Naive thymus-derived CD4-positive, alpha-beta T cell (primary cell): ENCODE data around the gene PDE8B. TPM values are rescaled to one million over a fixed set of nuclear protein-coding genes. Genes with fewer than 3 reads are reported as not detected.

Experiments
- ATAC-seq: fragments of 150-1000 bp; cut with Tn5 transposase; 2 replicates; pipeline ENCODE4 v1.10.0; 2021; ENCODE audit warnings: mild to moderate bottlenecking, moderate library complexity
- CTCF ChIA-PET: fragments of 350-600 bp; sonication (Branson Sonifier 250); formaldehyde crosslinking; loops from one replicate; lab custom pipeline; 2021; ENCODE audit warnings: antibody characterized with exemption; lab: Charles Lee
- POLR2A ChIA-PET: fragments of 350-600 bp; sonication (Branson Sonifier 250); formaldehyde crosslinking; loops from one replicate; lab custom pipeline; 2021; ENCODE audit warnings: antibody characterized with exemption, inconsistent platforms; lab: Charles Lee
- DNase-seq, 9 donors: peaks; one replicate each; pipeline versions ENCODE4 v3.0.0 to v3.0.0-alpha.2; 2020 to 2022; ENCODE audit warnings: mixed read lengths in 1 of 9
- H3K27ac ChIP-seq: one replicate; pipeline ENCODE4 v1.7.0; 2013; ENCODE audit warnings: mild to moderate bottlenecking, low read depth, low read length, moderate library complexity
- H3K27me3 ChIP-seq, 2 donors: one replicate each; pipeline ENCODE4 v1.7.0; 2013; ENCODE audit warnings: low read length in 2 of 2, mild to moderate bottlenecking in 2 of 2, moderate library complexity in 2 of 2; ENCODE audit not compliant: control insufficient read depth in 2 of 2, insufficient read depth in 2 of 2
- H3K36me3 ChIP-seq, 3 experiments: 1 replicate in 2 of 3; 2 replicates in 1 of 3; pipeline ENCODE4 v1.7.0; 2013; ENCODE audit warnings: low read length in 3 of 3, mild to moderate bottlenecking in 3 of 3, moderate library complexity in 1 of 3; ENCODE audit not compliant: insufficient read depth in 3 of 3, control insufficient read depth in 2 of 3
- H3K4me1 ChIP-seq, 2 donors: one replicate each; pipeline ENCODE4 v1.7.0; 2013; ENCODE audit warnings: low read length in 2 of 2, mild to moderate bottlenecking in 2 of 2, moderate library complexity in 1 of 2; ENCODE audit not compliant: control insufficient read depth in 2 of 2, insufficient read depth in 2 of 2
- H3K4me3 ChIP-seq: 2 replicates; pipeline ENCODE4 v1.7.0; 2013; ENCODE audit warnings: mild to moderate bottlenecking, low read length
- H3K9me3 ChIP-seq, 3 experiments: 1 replicate in 2 of 3; 2 replicates in 1 of 3; pipeline ENCODE4 v1.7.0; 2013; ENCODE audit warnings: low read length in 3 of 3; ENCODE audit not compliant: control insufficient read depth in 2 of 3
- H3K27ac Mint-ChIP-seq, 9 donors: one replicate each; pipeline ENCODE4 v1.8.0; 2020 to 2022; ENCODE audit warnings: mixed read lengths in 9 of 9, mild to moderate bottlenecking in 8 of 9, moderate library complexity in 5 of 9, inconsistent platforms in 2 of 9
- H3K27me3 Mint-ChIP-seq, 5 donors: one replicate each; pipeline ENCODE4 v1.8.0; 2021 to 2022; ENCODE audit warnings: mixed read lengths in 5 of 5, mild to moderate bottlenecking in 1 of 5
- H3K36me3 Mint-ChIP-seq, 5 donors: one replicate each; pipeline ENCODE4 v1.8.0; 2020 to 2022; ENCODE audit warnings: mixed read lengths in 5 of 5, mild to moderate bottlenecking in 3 of 5, inconsistent platforms in 1 of 5
- H3K4me1 Mint-ChIP-seq, 7 donors: one replicate each; pipeline ENCODE4 v1.8.0; 2020 to 2022; ENCODE audit warnings: mixed read lengths in 7 of 7, mild to moderate bottlenecking in 3 of 7, inconsistent platforms in 1 of 7
- H3K4me3 Mint-ChIP-seq, 10 donors: one replicate each; pipeline ENCODE4 v1.8.0; 2020 to 2022; ENCODE audit warnings: mild to moderate bottlenecking in 10 of 10, mixed read lengths in 10 of 10, moderate library complexity in 6 of 10, inconsistent platforms in 2 of 10
- H3K9me3 Mint-ChIP-seq, 11 donors: one replicate each; pipeline ENCODE4 v1.8.0; 2020 to 2022; ENCODE audit warnings: mixed read lengths in 11 of 11, mild to moderate bottlenecking in 4 of 11, inconsistent platforms in 1 of 11, moderate library complexity in 1 of 11
- intact Hi-C, 2 donors: fragments of 100-400 bp; cut with micrococcal nuclease; formaldehyde crosslinking; loops; one replicate each; pipeline ENCODE4 v1.15.1; 2023
- polyA plus RNA-seq, 2 donors: library from polyadenylated mRNA; unstranded; fragments of 300-500 nt; fragmentation: Illumina TruSeq; gene quantifications; one replicate each; pipeline ENCODE4 v1.2.3, GENCODE V29; 2021
- total RNA-seq, 6 experiments: library from RNA in 5 of 6; stranded (reverse) in 5 of 6; gene quantifications; 1 replicate in 5 of 6; 2 replicates in 1 of 6; pipeline ENCODE4 v1.2.3 and lab custom pipeline; 2021 to 2026

PDE8B gene
- total and polyA plus RNA-seq, 7 experiments from 2014 or later: 0.02 to 1.2 TPM; not detected in 5

DNA sequence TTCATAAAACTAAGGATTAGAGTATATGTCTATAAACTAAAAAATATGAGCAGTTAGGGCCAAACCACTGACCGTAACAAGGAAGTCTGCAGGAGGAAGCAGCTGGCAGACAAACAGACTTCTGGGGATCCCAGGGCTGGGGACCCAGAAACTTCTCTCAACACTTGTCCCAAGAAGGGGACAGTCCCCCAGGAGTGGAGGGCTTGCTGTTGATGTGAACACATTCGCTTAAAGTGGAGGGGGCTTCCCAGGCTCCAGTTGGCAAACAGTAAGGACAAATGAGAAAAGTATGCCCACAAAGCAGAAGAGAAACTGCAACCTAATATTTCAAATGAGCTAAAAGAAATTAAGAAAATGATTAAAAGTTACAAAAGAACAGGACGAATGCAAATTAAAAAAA, 83.7 kb downstream of the PDE8B start:
- intact Hi-C loops: no loop called here
- no peak overlapping the region for H3K27ac Mint-ChIP-seq
- H3K36me3 ChIP-seq: no peaks in the 10 kb centered on the region
- no peaks in the 10 kb centered on the region for H3K4me1 ChIP-seq
- ATAC-seq: no peak
- ChIA-PET CTCF (interaction anchor here (0.7 kb wide), 1 partner anchor 42 kb away, joined by 3 read pairs; no protein-coding TSS in a partner anchor), POLR2A (no interaction called here)
- no peaks in the 10 kb centered on the region for H3K9me3 ChIP-seq
- H3K9me3 Mint-ChIP-seq: peaks cover 0 to 6% (median 0%) of the 10 kb centered on the region in 11 donors
- H3K36me3 Mint-ChIP-seq: no peaks in the 10 kb centered on the region
- H3K27ac ChIP-seq: no peak overlapping the region
- peaks cover 10 to 29% (median 18%) of the 10 kb centered on the region in 5 donors for H3K27me3 Mint-ChIP-seq
- no peaks in the 10 kb centered on the region for H3K27me3 ChIP-seq
- H3K4me3 Mint-ChIP-seq: no peak overlapping the region
- H3K4me1 Mint-ChIP-seq: peaks cover 0 to 2% (median 0%) of the 10 kb centered on the region in 7 donors
- no peak overlapping the region for H3K4me3 ChIP-seq
- DNase-seq: no peak

- Mint-ChIP-seq H3K27me3 (peaks cover 10 to 29% (median 16%) of the 10 kb centered on the region in 5 donors), H3K27ac (no peak overlapping the region), H3K9me3 (peaks cover 0 to 6% (median 0%) of the 10 kb centered on the region in 11 donors), H3K4me1 (peaks cover 0 to 2% (median 0%) of the 10 kb centered on the region in 7 donors), H3K36me3 (no peaks in the 10 kb centered on the region), H3K4me3 (no peak overlapping the region)
- Histone ChIP-seq H3K4me3 (no peak overlapping the region), H3K9me3 (no peaks in the 10 kb centered on the region), H3K27ac (no peak overlapping the region), H3K27me3 (no peaks in the 10 kb centered on the region), H3K36me3 (no peaks in the 10 kb centered on the region), H3K4me1 (no peaks in the 10 kb centered on the region)
- no peak for DNase-seq
- ChIA-PET CTCF (no interaction called here), POLR2A (no interaction called here)
- intact Hi-C loops: no loop called here
- ATAC-seq: no peak
Observed at GRCh38 chr5:77295863-77296378, 85.4 kb downstream of the PDE8B start.

- Mint-ChIP-seq H3K9me3 (peaks cover 0 to 6% (median 0%) of the 10 kb centered on the region in 11 donors), H3K36me3 (no peaks in the 10 kb centered on the region), H3K27me3 (peaks cover 10 to 21% (median 16%) of the 10 kb centered on the region in 5 donors), H3K4me3 (no peak overlapping the region), H3K4me1 (peaks cover 0 to 2% (median 0%) of the 10 kb centered on the region in 7 donors), H3K27ac (no peak overlapping the region)
- no peak for DNase-seq
- Histone ChIP-seq H3K4me3 (no peak overlapping the region), H3K9me3 (no peaks in the 10 kb centered on the region), H3K4me1 (no peaks in the 10 kb centered on the region), H3K36me3 (no peaks in the 10 kb centered on the region), H3K27ac (no peak overlapping the region), H3K27me3 (no peaks in the 10 kb centered on the region)
- ChIA-PET CTCF (no interaction called here), POLR2A (no interaction called here)
- no peak for ATAC-seq
- intact Hi-C loops: no loop called here
Observed at GRCh38 chr5:77298146-77298545, 87.7 kb downstream of the PDE8B start.

GRCh38 chr5:77300451-77300850, 90.0 kb downstream of the PDE8B start:
- ATAC-seq (no peak), DNase-seq (no peak)
- intact Hi-C loops: no loop called here
- ChIA-PET POLR2A (no interaction called here), CTCF (no interaction called here)
- peaks cover 0 to 6% (median 0%) of the 10 kb centered on the region in 11 donors for H3K9me3 Mint-ChIP-seq
- no peak overlapping the region for H3K4me3 Mint-ChIP-seq
- Histone ChIP-seq H3K4me1 (no peaks in the 10 kb centered on the region), H3K36me3 (no peaks in the 10 kb centered on the region), H3K27ac (no peak overlapping the region), H3K9me3 (no peaks in the 10 kb centered on the region), H3K27me3 (no peaks in the 10 kb centered on the region), H3K4me3 (no peak overlapping the region)
- no peaks in the 10 kb centered on the region for H3K36me3 Mint-ChIP-seq
- no peak overlapping the region for H3K27ac Mint-ChIP-seq
- H3K27me3 Mint-ChIP-seq: peaks cover 8 to 18% (median 11%) of the 10 kb centered on the region in 5 donors
- H3K4me1 Mint-ChIP-seq: no peaks in the 10 kb centered on the region

GRCh38 chr5:77301447-77301883, 91.0 kb downstream of the PDE8B start:
- H3K27me3 Mint-ChIP-seq: peaks cover 4 to 14% (median 7%) of the 10 kb centered on the region in 5 donors
- no peaks in the 10 kb centered on the region for H3K4me1 Mint-ChIP-seq
- no peak for DNase-seq
- ChIA-PET POLR2A (no interaction called here), CTCF (no interaction called here)
- no peak overlapping the region for H3K27ac ChIP-seq
- no peak overlapping the region for H3K4me3 ChIP-seq
- no peak overlapping the region for H3K27ac Mint-ChIP-seq
- no peak for ATAC-seq
- no peaks in the 10 kb centered on the region for H3K36me3 ChIP-seq
- no peaks in the 10 kb centered on the region for H3K27me3 ChIP-seq
- intact Hi-C loops: no loop called here
- H3K36me3 Mint-ChIP-seq: no peaks in the 10 kb centered on the region
- peaks cover 0 to 6% (median 0%) of the 10 kb centered on the region in 11 donors for H3K9me3 Mint-ChIP-seq
- no peak overlapping the region for H3K4me3 Mint-ChIP-seq
- H3K9me3 ChIP-seq: no peaks in the 10 kb centered on the region
- no peaks in the 10 kb centered on the region for H3K4me1 ChIP-seq

DNA sequence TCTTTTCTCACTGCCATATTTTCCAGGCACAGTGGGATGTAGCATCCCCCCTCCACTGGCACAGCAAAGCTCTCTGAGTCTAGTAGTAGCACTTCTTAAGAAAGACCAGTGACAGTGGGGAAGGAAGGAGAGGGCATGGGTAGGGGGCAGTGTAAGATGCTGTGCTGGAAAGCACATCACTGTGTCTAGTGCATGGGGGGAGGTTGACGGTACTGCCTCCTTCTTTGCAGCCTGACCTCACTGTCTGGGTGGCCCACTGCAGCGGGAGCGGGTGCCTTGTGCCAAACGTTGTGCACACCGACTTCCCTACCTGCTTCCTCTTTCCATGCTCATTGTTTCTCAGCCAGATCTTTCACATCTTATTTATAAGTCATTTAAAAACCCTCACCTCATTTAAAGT, 91.8 kb downstream of the PDE8B start:
- Mint-ChIP-seq H3K9me3 (peaks cover 0 to 6% (median 0%) of the 10 kb centered on the region in 11 donors), H3K36me3 (no peaks in the 10 kb centered on the region), H3K27ac (peak overlapping the region in 1 of 9 donors; percentile 13), H3K4me1 (no peaks in the 10 kb centered on the region), H3K27me3 (peaks cover 0 to 12% (median 1%) of the 10 kb centered on the region in 5 donors), H3K4me3 (no peak overlapping the region)
- Histone ChIP-seq H3K4me1 (no peaks in the 10 kb centered on the region), H3K36me3 (no peaks in the 10 kb centered on the region), H3K27me3 (no peaks in the 10 kb centered on the region), H3K9me3 (no peaks in the 10 kb centered on the region), H3K4me3 (no peak overlapping the region), H3K27ac (no peak overlapping the region)
- ChIA-PET CTCF (no interaction called here), POLR2A (no interaction called here)
- ATAC-seq (no peak), DNase-seq (no peak)
- intact Hi-C loops: no loop called here

DNA sequence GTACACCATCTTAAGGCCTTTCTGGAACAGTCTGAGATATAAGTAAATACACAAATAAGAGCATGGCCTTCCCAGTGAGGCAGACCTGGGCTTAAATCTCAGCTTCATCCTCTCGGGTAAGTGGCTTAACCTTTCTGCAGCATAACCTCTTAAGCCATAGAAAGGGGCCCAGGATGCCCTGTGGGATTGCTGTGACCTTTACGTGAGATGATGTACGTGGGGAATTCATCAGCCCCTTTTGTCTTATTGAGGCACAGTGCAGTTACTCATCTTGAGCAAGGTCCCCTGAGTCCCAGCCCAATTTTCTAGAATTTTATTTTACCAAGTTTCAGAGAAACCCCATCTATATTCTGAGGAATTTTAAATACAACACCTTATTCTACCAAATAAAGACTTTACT, 92.2 kb downstream of the PDE8B start:
- Mint-ChIP-seq H3K9me3 (peaks cover 0 to 3% (median 0%) of the 10 kb centered on the region in 11 donors), H3K27ac (no peak overlapping the region), H3K36me3 (no peaks in the 10 kb centered on the region), H3K27me3 (peaks cover 0 to 8% (median 0%) of the 10 kb centered on the region in 5 donors), H3K4me3 (no peak overlapping the region), H3K4me1 (no peaks in the 10 kb centered on the region)
- Histone ChIP-seq H3K4me1 (no peaks in the 10 kb centered on the region), H3K27me3 (no peaks in the 10 kb centered on the region), H3K4me3 (no peak overlapping the region), H3K27ac (no peak overlapping the region), H3K36me3 (no peaks in the 10 kb centered on the region), H3K9me3 (no peaks in the 10 kb centered on the region)
- POLR2A ChIA-PET: no interaction called here
- intact Hi-C loops: no loop called here
- ATAC-seq: no peak
- CTCF ChIA-PET: no interaction called here
- DNase-seq: no peak
